Measurements from ENCODE around the gene LYVE1. TPM values are rescaled to one million over a fixed set of nuclear protein-coding genes. Genes with fewer than 3 reads are reported as not detected.

LYVE1 gene
- total and polyA plus RNA-seq, 2 of the 13 experiments (the other 11 are each of a cell fraction or from before 2014, with no cell fraction given): 1.2 to 1.4 TPM

DNA sequence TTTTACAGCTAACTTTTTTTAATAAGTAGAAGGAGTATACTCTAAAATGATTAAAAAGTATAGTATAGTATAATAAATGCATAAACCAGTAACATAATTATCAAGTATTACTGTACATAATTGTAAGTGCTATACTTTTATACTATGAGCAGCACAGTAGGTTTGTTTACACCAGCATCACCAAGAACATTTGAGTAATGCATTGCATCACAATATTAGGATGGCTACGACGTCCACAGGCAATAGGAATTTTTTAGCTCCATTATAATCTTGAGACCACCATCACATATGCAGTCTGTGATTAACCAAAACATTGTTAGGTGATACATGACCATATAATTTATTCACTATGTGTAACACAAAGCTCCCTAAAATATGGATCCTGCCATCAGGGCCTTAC lies 47.9 kb downstream of the LYVE1 start:
- Histone ChIP-seq H3K27ac (ENCODE audit: extremely low read length, insufficient read depth, low read length) (no peak overlapping the region), H3K9me3 (ENCODE audit: low read length) (no peaks in the 10 kb centered on the region), H4K20me1 (ENCODE audit: insufficient read depth, low read length) (no peaks in the 10 kb centered on the region), H3K4me3 (replicated peaks in 1 of 3; ENCODE audit: insufficient read depth in 1 of 3, low read depth in 2 of 3, low read length in 3 of 3) (no peak overlapping the region), H3K36me3 (replicated peaks in 1 of 2; ENCODE audit: control insufficient read depth in 1 of 2, insufficient read depth in 2 of 2, low read length in 2 of 2) (peaks cover 0 to 21% of the 10 kb centered on the region in 2 experiments; a peak in 3 of 5 replicates), H3K79me2 (ENCODE audit: insufficient read depth, low read length) (no peaks in the 10 kb centered on the region), H3K4me2 (ENCODE audit: low read depth, low read length) (no peak overlapping the region), H3K27me3 (ENCODE audit: control insufficient read depth in 1 of 2, insufficient read depth in 2 of 2, low read length in 2 of 2) (no peaks in the 10 kb centered on the region), H3K4me1 (ENCODE audit: insufficient read depth, low read length) (no peaks in the 10 kb centered on the region), H2AFZ (ENCODE audit: low read length) (no peak overlapping the region), H3K9ac (ENCODE audit: insufficient read depth, low read depth, low read length) (no peak overlapping the region)
- no peak for FAIRE-seq
- DNase-seq (ENCODE audit: low spot score): no peak
- intact Hi-C loops (cut with micrococcal nuclease; ENCODE audit: unreplicated experiment) (no loop called here), in situ Hi-C loops (cut with HindIII; ENCODE audit: extremely low pct_ligation_motif_present, low pct_unique_long_range_greater_than_20kb) (no loop called here)
- ChIA-PET POLR2A (no interaction called here), CTCF (ENCODE audit: low intra/inter-chr PET ratio, low total read pairs) (no interaction called here)
- no TSS peak for BruUV-seq (replicated peaks)
- TF ChIP-seq GATAD1 (CRISPR knock-in tag; IDR thresholded peaks at IDR 0.05): no peak
- TF ChIP-seq, protein P1, sequence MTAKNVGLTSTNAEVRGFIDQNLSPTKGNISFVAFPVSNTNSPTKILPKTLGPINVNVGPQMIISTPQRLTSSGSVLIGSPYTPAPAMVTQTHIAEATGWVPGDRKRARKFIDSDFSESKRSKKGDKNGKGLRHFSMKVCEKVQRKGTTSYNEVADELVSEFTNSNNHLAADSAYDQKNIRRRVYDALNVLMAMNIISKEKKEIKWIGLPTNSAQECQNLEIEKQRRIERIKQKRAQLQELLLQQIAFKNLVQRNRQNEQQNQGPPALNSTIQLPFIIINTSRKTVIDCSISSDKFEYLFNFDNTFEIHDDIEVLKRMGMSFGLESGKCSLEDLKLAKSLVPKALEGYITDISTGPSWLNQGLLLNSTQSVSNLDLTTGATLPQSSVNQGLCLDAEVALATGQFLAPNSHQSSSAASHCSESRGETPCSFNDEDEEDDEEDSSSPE (CRISPR knock-in tag; IDR thresholded peaks at IDR 0.05): no peak
- TF ChIP-seq, protein P2, sequence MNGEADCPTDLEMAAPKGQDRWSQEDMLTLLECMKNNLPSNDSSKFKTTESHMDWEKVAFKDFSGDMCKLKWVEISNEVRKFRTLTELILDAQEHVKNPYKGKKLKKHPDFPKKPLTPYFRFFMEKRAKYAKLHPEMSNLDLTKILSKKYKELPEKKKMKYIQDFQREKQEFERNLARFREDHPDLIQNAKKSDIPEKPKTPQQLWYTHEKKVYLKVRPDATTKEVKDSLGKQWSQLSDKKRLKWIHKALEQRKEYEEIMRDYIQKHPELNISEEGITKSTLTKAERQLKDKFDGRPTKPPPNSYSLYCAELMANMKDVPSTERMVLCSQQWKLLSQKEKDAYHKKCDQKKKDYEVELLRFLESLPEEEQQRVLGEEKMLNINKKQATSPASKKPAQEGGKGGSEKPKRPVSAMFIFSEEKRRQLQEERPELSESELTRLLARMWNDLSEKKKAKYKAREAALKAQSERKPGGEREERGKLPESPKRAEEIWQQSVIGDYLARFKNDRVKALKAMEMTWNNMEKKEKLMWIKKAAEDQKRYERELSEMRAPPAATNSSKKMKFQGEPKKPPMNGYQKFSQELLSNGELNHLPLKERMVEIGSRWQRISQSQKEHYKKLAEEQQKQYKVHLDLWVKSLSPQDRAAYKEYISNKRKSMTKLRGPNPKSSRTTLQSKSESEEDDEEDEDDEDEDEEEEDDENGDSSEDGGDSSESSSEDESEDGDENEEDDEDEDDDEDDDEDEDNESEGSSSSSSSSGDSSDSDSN (CRISPR knock-in tag; IDR thresholded peaks at IDR 0.05): no peak
- TF ChIP-seq SPEN (CRISPR knock-in tag; IDR thresholded peaks at IDR 0.05; ENCODE audit: low read depth): no peak
- TF ChIP-seq, protein P3, sequence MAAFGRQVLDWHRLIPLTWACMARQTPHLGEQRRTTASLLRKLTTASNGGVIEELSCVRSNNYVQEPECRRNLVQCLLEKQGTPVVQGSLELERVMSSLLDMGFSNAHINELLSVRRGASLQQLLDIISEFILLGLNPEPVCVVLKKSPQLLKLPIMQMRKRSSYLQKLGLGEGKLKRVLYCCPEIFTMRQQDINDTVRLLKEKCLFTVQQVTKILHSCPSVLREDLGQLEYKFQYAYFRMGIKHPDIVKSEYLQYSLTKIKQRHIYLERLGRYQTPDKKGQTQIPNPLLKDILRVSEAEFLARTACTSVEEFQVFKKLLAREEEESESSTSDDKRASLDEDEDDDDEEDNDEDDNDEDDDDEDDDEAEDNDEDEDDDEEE (CRISPR knock-in tag; IDR thresholded peaks at IDR 0.05): no peak
- TF ChIP-seq, protein P4, sequence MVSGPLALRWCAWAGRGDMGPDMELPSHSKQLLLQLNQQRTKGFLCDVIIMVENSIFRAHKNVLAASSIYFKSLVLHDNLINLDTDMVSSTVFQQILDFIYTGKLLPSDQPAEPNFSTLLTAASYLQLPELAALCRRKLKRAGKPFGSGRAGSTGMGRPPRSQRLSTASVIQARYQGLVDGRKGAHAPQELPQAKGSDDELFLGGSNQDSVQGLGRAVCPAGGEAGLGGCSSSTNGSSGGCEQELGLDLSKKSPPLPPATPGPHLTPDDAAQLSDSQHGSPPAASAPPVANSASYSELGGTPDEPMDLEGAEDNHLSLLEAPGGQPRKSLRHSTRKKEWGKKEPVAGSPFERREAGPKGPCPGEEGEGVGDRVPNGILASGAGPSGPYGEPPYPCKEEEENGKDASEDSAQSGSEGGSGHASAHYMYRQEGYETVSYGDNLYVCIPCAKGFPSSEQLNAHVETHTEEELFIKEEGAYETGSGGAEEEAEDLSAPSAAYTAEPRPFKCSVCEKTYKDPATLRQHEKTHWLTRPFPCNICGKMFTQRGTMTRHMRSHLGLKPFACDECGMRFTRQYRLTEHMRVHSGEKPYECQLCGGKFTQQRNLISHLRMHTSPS (CRISPR knock-in tag; IDR thresholded peaks at IDR 0.05; ENCODE audit: low read depth): no peak
- TF ChIP-seq, protein P5, sequence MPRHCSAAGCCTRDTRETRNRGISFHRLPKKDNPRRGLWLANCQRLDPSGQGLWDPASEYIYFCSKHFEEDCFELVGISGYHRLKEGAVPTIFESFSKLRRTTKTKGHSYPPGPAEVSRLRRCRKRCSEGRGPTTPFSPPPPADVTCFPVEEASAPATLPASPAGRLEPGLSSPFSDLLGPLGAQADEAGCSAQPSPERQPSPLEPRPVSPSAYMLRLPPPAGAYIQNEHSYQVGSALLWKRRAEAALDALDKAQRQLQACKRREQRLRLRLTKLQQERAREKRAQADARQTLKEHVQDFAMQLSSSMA (CRISPR knock-in tag; IDR thresholded peaks at IDR 0.05): no peak
- no peak for TF ChIP-seq ZNF292 (CRISPR knock-in tag; IDR thresholded peaks at IDR 0.05; ENCODE audit: borderline replicate concordance, low read depth)
- TF ChIP-seq ELF4 (CRISPR knock-in tag; IDR thresholded peaks at IDR 0.05; ENCODE audit: borderline replicate concordance): no peak
- no peak for TF ChIP-seq FOXK1 (CRISPR knock-in tag; IDR thresholded peaks at IDR 0.05; ENCODE audit: borderline replicate concordance, low read depth)
- TF ChIP-seq HNRNPL (IDR thresholded peaks at IDR 0.05; ENCODE audit: low read depth, low read length): no peak
- ATAC-seq: no peak
- 90% methylated on average over 2 of the region's 2 CpGs for WGBS (ENCODE audit: low lambda C conversion rate)

Measured in HepG2 (cell line).